GM19035 (cell line): Measurements from ENCODE around the gene SUSD3.
"Not testable (repeated sequence)": the region's sequence is repeated elsewhere in the genome, so short reads cannot be mapped to it uniquely, and the experiment has no call there.

Source experiments
- ATAC-seq: cut with Tn5 transposase; IDR thresholded peaks from one replicate; pipeline ENCODE4 v1.9.1; 2021; ENCODE audit not compliant: unreplicated experiment

The SUSD3 gene

GRCh38 chr9:93058355-93059010, at the start of gene SUSD3:
Gene SUSD3, plus strand, starts transcription at chr9:93058701. Its CDS starts 42 bp downstream, at chr9:93058743.
- peak; percentile 59 for ATAC-seq

- no peak for ATAC-seq
Measured at GRCh38 chr9:93009337-93010015, 49.0 kb upstream of the SUSD3 start.

DNA sequence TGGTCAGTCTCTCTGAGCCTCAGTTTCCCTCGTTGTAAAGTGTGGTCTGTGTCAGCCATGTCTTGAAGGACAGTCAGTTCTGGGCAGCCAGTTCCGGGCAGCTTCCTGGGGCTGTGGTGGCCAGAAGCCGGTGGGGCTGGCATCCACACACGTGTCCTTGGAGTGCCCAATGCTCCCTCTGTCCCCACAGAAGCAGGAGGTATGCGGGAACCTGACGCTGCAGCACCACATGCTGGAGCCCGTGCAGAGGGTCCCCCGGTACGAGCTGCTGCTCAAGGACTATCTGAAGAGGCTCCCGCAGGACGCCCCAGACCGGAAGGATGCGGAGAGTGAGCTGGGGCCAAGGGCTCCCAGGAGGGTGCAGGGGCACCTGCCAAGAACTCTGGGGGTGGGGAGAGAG, 48.4 kb upstream of the SUSD3 start:
- ATAC-seq, result no peak

DNA sequence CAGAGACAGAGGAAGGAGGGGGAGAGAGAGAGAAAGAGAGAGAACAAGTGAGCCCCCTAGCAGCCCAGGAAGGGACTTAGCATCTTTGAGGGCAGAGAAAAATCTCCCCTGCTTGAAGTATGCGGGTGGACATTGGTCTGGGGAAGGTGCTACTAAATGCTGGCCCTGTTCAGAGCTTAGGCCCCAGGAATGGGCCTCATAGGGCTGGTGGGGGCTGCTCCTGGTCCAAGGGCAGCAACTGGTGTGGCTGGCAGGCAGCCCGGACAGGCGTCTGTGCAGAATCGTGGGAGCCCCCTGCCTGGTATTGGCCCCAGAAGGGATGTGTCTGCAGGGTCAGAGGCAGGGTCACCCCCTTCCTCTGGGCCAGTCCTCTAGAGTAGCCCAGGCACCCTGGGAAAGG, 47.8 kb upstream of the SUSD3 start:
- no peak for ATAC-seq

- no peak for ATAC-seq
Measured at GRCh38 chr9:93011114-93011513, 47.4 kb upstream of the SUSD3 start.

- ATAC-seq, result no peak
Measured at GRCh38 chr9:93012963-93013855, 45.3 kb upstream of the SUSD3 start.

DNA sequence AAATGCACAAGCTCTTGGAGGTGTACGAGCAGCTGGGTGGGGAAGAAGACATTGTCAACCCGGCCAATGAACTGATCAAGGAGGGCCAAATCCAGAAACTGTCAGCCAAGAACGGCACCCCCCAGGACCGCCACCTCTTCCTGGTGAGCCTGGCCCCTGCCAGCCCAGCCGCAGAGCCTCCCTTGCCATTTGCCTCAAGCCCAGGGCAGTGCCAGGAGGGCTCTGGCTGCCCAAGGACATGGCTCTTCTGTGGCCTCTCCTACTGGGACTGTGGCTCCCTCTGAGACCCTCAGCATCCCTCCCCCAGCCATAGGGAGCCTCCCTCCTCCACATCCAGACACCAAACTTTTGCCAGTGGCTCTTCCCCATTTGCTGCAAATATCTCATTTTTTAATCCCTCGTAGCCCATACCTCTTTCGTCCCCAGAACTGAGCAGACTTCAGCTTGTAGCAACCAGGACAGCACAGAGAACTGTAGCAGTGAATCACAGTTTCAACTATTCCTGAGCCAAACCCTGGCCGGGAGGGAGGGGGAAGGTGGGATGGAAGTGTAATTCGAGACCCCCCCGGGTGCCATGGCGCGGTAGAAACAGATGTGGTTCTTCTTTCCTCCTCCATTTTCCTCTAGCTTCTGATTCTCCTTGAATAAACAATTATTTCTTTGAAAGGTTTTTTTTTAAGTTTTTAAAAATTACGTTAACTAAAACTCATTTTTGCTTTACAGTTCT, 44.5 kb upstream of the SUSD3 start:
- no peak for ATAC-seq

GRCh38 chr9:93015190-93015589, 43.3 kb upstream of the SUSD3 start:
- not testable (repeated sequence) for ATAC-seq

DNA sequence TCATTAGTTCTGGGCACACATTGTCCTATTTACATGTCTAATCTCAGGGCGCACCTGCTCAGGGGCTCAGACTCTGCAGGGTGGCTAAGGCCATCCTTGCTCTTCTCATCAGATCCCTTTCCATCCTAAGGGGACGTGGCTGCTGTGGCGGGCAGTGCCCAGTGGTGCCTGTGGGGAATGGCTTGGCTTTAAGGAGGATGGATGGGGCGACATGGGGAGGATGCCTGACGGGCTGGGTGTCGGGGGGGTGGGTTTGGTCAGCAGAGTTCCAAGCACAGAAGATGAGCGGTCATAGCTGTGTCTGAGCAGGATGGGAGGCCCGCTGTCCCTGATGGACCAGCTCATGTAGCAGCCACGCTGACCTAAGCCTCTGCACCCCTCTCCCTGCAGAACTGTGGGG, 40.9 kb upstream of the SUSD3 start:
- no peak for ATAC-seq

DNA sequence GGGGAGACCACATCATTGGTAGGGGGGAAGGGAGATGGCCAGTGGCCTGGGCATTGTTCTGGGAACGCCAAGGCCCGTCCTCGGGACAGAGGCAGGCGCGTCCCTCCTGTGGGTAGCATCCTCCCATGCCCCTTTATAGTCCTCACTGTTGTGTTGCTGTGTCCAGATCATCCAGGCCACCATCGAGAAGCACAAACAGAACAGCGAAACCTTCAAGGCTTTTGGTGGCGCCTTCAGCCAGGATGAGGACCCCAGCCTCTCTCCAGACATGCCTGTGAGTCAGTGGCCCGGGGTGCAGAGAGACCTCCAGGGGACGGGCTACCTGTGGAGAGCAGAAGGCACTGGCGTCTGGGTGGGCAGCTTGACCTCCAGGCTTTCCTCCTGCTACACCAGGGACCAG, 38.4 kb upstream of the SUSD3 start:
- no peak for ATAC-seq

DNA sequence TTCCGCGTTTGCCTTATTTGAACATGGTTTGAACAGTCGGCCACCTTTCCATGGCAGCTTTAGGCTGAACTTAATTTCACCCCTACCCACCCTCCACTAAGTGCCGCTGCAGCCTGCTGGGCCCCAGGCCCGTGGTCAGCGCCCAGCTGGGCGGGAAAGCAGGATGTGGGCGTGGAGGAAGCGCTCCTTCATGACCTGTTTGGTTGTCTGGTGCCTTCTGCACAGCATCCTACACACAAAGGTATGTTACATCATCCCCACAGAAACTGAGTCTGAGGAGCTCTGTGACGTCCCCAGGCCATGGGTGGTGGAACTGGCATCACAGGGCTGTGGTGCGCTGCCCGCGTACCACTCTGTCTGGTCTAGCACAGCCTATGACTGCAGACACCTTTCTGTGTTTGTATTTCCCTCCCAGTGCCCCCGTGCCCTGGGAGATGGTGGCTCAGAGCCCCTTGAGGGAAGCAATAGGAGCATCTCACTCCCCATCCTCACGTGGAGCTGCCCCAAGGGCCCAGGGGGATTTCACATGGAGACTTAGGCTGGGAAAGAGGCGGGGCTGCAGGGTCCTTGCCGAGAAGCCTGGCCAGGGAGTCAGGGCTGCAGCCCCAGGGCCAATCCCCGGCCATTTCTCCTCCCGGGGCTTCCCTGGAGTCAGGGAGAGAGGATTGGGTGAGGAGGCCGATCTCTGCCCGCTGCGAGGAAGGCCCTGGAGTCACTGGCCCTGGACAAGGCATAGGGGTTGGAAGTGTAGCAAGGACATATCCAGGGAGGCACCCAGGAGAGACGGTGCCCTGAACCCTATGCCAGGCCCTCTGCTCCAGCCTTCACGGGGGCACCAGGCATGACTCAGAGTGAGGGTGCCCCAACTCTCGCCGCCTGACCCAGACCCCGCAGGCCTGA, 37.5 kb upstream of the SUSD3 start:
- ATAC-seq, result no peak

DNA sequence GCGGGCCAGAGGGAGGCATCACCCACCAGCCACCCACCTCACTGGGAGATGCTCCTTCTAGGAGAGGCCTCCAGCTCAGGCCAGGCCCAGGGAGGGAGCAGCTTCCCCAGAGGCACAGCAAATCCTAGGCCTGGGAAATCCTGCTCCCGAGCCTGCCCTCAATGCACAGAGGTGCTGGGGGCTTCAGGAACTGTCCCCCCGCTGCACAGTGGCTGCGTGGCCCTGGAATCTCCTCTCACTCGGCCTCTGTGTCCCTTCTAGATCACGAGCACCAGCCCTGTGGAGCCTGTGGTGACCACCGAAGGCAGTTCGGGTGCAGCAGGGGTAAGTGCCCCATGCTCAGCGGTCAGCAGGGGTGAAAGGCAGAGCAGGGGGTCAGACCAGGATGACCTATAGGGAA, 36.4 kb upstream of the SUSD3 start:
- no peak for ATAC-seq

GRCh38 chr9:93022721-93023520, 35.6 kb upstream of the SUSD3 start:
- ATAC-seq, result no peak

DNA sequence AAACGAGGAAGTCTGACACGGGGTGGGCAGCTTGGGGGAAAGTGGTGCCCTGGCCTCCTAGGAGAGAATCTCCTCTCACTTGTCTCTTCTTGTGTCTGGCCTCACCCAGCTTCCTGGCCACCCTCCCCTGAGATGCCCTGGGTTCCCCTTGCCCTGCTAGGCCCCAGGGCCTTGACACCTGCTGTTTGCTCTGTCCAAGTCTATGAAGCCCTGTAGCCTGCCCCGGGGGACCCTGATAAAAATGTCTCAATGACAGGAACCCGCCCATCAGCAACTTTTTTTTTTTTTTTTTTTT, 35.0 kb upstream of the SUSD3 start:
- no peak for ATAC-seq

- no peak for ATAC-seq
Measured at GRCh38 chr9:93024646-93024910, 33.9 kb upstream of the SUSD3 start.

DNA sequence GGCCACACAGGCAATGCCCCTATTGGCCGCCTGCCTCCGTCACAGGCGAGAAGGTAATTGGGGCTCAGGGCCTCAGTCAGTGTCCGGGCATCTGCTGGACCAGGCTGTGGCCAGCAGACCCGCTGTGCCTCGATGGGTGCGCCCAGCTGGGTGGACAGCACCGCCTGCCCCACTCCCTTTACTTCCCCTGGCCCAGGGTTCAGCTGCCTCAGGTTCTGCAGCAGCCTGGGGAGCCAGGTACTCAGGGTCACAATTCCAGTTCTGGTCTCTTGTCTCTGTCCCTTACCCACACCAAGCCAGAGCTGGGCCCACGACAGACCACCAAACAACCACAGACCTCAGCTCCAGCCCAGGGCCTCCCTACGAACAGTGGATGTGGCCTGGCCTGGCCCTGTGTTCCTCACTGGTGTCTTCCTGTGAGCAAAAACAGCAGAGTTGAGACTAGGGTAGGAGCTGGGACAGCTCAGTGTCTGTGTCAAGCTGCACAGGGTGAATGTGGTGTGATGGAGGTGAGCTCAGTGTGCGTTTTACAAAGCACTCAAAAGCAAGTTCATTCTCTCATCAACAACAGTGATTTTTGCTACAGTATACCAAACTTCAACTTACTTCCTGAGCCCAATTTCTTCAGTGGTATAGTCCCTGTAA, 33.4 kb upstream of the SUSD3 start:
- ATAC-seq, result no peak

DNA sequence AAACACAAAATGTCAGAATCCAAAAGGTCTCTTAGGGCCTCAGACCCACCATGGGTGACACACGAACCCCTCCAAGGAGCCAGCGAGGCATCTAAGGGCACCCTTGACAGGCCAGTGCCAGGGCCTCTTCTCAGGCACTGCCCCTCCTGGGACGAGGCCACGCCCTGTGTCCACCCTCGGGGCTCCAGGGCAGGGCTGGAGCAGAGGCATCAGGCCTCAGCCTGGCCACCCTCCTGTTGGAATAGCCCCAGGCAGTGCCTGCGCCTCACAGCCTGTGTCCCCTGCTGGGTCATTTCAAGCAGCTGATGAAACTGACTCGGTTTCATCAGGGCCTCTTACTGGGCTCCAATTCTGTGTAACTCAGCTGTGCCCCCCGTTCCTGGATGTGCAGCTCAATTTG, 32.8 kb upstream of the SUSD3 start:
- no peak for ATAC-seq

DNA sequence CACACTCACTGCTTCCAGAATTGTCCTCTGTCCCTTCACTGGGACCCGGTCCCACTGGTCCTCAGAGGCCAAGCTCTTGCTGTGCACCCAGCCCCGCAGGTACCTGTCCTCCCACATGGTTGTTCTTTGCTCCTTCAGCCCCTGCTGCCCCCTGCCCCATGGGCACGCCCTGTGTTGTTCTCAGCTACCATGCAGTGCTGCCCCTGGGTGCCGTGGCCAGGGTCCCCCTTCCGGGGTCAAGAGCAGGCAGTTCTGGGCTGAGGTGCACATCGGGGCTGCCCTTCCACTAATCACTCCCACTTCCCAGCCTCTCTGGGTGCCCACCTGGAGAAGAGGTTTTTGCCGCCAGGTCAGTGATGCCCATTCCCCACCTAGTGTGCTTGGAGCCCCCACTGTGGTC, 31.9 kb upstream of the SUSD3 start:
- ATAC-seq, result no peak

- no peak for ATAC-seq
Measured at GRCh38 chr9:93027750-93028149, 30.8 kb upstream of the SUSD3 start.
